DMS153 (cell line): ENCODE results near the gene RABGGTA.

Source experiments
- DNase-seq: peaks from one replicate; lab custom pipeline; 2025; lab: John Stamatoyannopoulos, UW

Gene RABGGTA

DNA sequence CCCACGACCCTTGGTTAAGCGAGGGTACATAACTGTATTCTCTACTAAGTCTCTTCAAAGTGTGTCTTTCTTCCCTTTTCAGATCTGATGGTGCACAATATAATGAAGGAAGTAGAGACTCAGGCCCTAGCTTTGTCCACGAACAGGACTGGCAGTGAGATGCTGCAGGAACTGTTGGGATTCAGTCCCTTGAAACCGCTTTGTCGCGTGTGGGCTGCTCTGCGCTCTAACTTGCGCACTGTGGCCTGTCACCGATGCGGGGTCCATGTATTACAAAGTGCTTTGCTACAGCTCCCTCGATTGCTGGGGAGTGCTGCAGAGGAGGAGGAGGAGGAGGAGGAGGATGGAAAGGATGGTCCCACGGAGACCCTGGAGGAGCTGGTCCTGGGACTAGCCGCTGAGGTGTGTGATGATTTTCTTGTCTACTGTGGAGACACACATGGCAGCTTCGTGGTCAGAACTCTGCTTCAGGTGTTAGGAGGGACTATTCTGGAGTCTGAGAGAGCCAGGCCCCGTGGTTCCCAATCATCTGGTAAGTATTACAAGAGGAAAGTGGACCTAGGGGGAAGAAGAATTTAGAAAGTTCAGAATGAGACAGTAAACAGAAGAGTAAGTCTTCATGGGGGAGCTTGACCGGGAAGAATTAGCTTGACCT, 29.1 kb upstream of the RABGGTA start:
- no peak for DNase-seq

GRCh38 chr14:24299255-24300191, 28.1 kb upstream of the RABGGTA start, which contains the start of the genes DHRS1 and NOP9:
TSS of gene DHRS1 (minus strand) at chr14:24299780. CDS start at chr14:24299106, 674 bp downstream.
TSS of gene NOP9 (plus strand) at chr14:24299850. CDS start at chr14:24299955, 105 bp downstream.
- DNase-seq, result peak; percentile 56

DNA sequence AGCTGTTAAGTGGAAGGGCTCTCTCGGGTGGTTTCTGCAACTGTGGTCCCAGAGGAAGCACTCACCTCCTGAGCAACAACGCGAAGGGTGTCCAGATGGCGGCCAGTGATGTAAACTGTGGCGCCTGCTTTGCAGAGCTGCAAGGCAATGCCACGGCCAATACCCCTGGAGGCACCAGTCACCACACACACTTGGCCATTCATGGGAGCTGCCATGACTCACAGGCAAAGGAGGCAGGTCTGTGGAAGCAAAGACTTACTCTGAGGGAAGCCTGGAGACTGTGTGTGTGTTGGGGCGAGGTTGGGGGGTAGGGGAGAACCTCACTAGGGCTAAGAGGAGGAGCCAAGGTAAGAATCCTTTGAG, 27.5 kb upstream of the RABGGTA start:
- no peak for DNase-seq

GRCh38 chr14:24297190-24297964, 26.0 kb upstream of the RABGGTA start:
- DNase-seq, result no peak

GRCh38 chr14:24296341-24297157, 25.2 kb upstream of the RABGGTA start:
- peak; percentile 28 for DNase-seq

DNA sequence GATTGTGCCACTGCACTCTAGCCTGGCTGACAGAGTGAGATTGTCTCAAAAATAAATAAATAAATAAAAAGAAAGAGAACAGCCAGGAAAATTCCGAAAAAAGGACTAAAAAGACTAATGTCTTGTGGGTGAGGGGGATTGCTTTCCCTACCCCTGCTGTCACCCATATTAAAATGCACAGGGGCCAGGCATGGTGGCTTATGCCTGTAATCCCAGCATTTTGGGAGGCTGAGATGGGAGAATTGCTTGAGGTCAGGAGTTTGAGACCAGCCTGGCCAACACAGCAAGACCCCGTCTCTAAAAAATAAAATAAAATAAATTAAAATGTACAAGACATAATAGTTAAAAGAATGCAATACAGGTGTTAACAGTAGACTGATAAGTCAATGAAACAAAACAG, 22.1 kb upstream of the RABGGTA start:
- no peak for DNase-seq

DNA sequence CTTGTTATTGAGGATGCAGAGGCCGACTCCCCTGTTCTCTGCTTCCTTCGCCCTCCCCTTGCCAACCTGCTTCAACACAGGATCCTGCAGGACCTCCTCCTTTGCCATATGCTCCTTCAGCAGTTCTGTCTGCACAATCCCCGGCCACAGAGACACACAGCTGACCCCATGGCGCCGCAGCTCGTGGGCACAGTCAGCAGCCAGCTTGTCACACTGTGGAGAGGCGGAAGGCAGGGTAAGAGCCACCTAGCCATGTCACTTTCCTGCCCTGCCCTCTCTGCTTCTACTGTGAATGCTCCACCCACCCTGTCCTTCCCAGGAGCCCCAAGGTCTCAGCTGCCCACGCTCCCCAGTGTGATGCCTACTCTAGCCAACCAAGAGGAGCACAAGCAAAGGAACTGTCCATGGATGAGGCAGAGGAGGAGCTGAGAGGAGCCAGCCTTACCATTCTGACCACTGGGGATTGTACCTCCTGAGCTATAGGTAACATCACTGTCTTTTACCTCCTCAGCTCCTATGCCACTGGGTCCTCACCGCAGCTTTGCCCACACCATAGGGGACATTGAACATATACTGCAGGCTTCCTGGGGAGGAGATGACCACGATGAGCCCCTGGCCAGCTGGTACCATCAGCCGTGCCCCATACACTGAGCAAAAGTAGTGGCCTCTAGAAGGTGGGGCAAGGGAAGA, 20.9 kb upstream of the RABGGTA start:
- no peak for DNase-seq

GRCh38 chr14:24291446-24292117, 20.2 kb upstream of the RABGGTA start:
- DNase-seq, result no peak

DNA sequence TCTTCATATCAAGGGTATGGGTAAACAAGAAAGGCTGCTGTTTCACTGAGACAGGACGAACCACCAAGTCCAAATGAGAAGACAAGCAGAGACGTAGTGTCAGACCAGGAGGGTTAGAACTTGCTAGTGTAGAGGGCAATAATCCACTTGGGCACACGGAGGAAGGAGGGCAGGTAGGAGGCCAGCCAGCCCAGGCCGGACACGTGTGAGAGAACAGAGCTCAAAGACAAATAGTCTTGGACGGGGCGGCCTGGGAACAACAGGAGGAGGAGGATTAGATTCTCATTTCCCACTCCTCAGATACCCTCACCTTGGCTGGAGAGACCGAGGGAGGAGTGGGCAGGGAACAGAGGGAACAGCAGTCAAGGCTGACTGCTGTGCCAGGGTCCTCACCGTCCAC, 19.3 kb upstream of the RABGGTA start:
- no peak for DNase-seq

GRCh38 chr14:24289649-24290280, 18.4 kb upstream of the RABGGTA start:
- no peak for DNase-seq

- DNase-seq, result no peak
Observed at GRCh38 chr14:24286996-24287395, 15.6 kb upstream of the RABGGTA start.

DNA sequence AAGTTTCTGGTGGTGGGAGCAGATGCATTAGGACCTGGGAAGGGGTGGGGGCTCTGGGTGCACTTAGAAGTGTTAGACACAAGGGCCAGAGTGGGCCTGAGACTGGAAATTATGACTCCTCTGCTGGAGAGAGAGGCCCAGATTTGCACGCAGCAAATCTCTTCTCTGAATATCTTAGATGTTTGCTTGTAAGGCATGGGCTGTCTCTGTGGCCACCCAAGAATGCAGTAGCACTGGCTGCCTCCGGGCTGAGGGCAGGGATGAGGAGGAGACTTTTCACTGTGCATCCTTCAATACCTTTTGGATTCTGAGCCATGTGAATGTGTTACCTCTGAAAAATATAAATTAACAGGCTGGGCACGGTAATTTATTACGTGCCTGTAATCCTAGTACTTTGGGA, 14.0 kb upstream of the RABGGTA start:
- no peak for DNase-seq

- no peak for DNase-seq
Observed at GRCh38 chr14:24284501-24285035, 13.2 kb upstream of the RABGGTA start.

GRCh38 chr14:24283796-24284460, 12.5 kb upstream of the RABGGTA start:
- no peak for DNase-seq

DNA sequence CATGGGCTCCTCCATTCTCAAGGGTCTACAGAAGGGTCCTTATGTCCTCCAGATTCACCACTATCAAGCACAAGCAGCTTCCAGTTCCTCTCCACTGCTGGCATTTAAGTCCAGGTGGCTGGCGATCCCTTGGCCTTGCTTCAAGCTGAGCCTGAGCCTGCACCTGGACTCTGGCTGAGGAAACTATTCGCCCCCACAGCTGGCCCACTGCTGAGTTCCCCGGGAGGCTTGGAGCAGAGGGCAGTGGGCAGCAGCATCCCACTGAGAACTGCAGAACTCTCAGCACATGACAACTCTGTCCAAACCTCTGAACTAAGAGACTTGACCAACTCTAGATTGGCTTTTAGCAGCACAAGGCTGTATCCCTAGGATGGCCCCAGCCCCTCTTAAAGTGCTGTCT, 11.3 kb upstream of the RABGGTA start:
- DNase-seq, result no peak

DNA sequence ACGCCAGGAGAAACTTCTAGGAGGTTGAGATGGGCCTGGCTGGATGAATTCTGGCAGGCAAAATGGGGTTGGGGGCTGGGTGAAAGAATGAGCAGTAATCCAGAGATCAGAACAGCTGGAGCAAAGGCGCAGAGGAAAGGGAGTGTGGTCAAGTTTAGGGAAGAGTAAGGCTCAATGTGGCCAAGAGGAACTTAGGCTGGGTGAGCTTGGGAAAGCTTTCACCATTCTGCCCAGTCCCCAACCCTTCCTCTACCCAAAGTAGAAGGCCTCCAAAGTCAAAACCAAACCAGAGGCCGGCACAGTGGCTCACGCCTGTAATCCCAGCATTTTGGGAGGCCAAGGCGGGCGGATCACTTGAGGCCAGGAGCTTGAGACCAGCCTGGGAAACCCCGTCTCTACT, 10.2 kb upstream of the RABGGTA start:
- DNase-seq, result no peak

- DNase-seq, result no peak
Observed at GRCh38 chr14:24280797-24281460, 9.5 kb upstream of the RABGGTA start.
